BE2C (cell line): ENCODE measurements around the gene RSPH4A.
A peak's percentile ranks its signal among the peaks of the same experiment; 100 is the strongest.

Source experiments
- DNase-seq: peaks from one replicate; pipeline ENCODE4 v3.0.0-alpha.2; 2020
- H3K27me3 ChIP-seq: fragments of 250-450 bp; sonication (Bioruptor Pico); 2 replicates; pipeline ENCODE4 v1.5.1; 2020; ENCODE audit warnings: mild to moderate bottlenecking
- H3K36me3 ChIP-seq: fragments of 250-450 bp; sonication (Bioruptor Pico); 2 replicates; pipeline ENCODE4 v1.5.1; 2020; ENCODE audit warnings: mild to moderate bottlenecking
- H3K4me1 ChIP-seq: fragments of 250-450 bp; sonication (Bioruptor Pico); 2 replicates; pipeline ENCODE4 v1.5.1; 2020
- H3K4me3 ChIP-seq: 2 replicates; pipeline ENCODE4 v1.5.1; 2011; ENCODE audit warnings: low read depth, low read length
- H3K9me3 ChIP-seq: fragments of 250-450 bp; sonication (Bioruptor Pico); 2 replicates; pipeline ENCODE4 v1.5.1; 2020
- CTCF ChIP-seq: IDR thresholded peaks from 2 replicates; pipeline ENCODE4 v1.5.1; 2012; ENCODE audit warnings: mild to moderate bottlenecking, low read depth, low read length

RSPH4A gene

DNA sequence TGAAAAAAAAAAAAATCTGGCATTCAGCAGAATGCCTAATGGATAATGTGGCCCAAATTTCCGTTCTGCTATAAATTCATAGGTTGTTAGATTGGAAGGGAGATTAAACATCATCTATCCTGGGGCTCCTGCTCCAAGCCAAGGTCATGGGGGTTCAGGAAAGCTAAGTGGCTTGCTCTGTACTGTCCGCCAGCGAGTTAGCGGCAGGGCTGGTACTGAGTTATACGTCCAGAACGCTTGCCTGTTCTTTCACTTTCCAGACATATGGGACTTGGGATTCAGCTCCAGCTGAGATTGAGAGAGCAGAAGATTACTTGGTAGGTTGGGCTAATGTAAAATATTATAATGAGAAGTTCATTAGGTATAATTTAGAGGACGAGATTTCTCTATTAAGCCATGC lies 44.1 kb upstream of the RSPH4A start:
- H3K4me3 ChIP-seq, result peak overlapping the region; percentile 98
- peak; percentile 34 for DNase-seq
- H3K27me3 ChIP-seq, result no peaks in the 10 kb centered on the region
- no peak for TF ChIP-seq CTCF
- H3K36me3 ChIP-seq, result peaks cover 21% of the 10 kb centered on the region
- no peaks in the 10 kb centered on the region; the same call in 1 of the 2 replicates for H3K4me1 ChIP-seq
- H3K9me3 ChIP-seq, result no peaks in the 10 kb centered on the region

- Histone ChIP-seq H3K4me1 (no peaks in the 10 kb centered on the region; the same call in 1 of the 2 replicates), H3K4me3 (no peak overlapping the region), H3K36me3 (peaks cover 28% of the 10 kb centered on the region), H3K9me3 (no peaks in the 10 kb centered on the region), H3K27me3 (no peaks in the 10 kb centered on the region)
- TF ChIP-seq CTCF, result no peak
- no peak for DNase-seq
Measured at GRCh38 chr6:116575227-116575626, 41.1 kb upstream of the RSPH4A start.

DNA sequence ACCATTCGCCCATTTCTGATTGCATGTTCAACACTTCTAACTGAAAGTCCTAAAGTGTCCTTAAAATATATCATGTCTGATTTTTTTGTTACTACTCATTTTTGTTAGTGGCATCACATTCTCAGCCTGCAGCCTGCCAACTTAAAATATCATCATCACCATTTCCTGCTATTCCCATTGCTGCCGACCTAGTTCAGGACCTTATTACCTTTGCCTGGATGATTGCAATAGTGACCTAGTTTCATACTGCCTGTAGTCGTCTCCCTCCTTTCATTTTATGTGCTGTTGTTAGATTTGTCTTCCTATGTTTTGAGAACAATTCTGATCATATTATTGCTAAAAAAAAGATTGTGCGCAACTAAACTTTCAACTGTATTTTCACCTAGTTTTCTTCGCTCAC lies 38.8 kb upstream of the RSPH4A start:
- Histone ChIP-seq H3K9me3 (no peaks in the 10 kb centered on the region), H3K4me3 (no peak overlapping the region), H3K4me1 (no peaks in the 10 kb centered on the region; the same call in 1 of the 2 replicates), H3K27me3 (no peaks in the 10 kb centered on the region), H3K36me3 (peaks cover 38% of the 10 kb centered on the region)
- TF ChIP-seq CTCF, result no peak
- DNase-seq, result no peak

DNA sequence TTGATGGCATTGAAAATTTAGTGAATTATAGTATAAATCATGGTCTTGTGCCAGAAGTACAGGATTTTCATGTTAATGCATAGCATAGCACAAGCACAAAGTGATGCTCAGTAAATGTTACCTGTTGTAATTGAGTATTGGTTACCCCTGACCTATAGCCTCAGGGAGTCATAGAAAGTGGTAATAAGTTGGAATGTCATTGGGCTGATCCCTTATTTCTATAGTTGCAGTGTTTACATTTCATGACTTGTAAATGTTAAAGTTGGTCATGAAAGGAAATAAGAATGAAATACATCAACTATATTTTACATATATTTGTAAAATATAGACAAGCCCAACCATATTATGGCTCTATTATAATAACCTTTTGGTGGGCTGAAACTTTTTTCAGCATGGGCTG lies 37.9 kb upstream of the RSPH4A start:
- TF ChIP-seq CTCF, result no peak
- no peaks in the 10 kb centered on the region; the same call in 1 of the 2 replicates for H3K4me1 ChIP-seq
- no peaks in the 10 kb centered on the region for H3K27me3 ChIP-seq
- H3K9me3 ChIP-seq, result no peaks in the 10 kb centered on the region
- H3K4me3 ChIP-seq, result no peak overlapping the region
- peaks cover 41% of the 10 kb centered on the region for H3K36me3 ChIP-seq
- no peak for DNase-seq

GRCh38 chr6:116579143-116579542 lies 37.1 kb upstream of the RSPH4A start:
- DNase-seq, result no peak
- Histone ChIP-seq H3K36me3 (peaks cover 45% of the 10 kb centered on the region), H3K4me1 (no peaks in the 10 kb centered on the region; the same call in 1 of the 2 replicates), H3K9me3 (no peaks in the 10 kb centered on the region), H3K27me3 (no peaks in the 10 kb centered on the region), H3K4me3 (no peak overlapping the region)
- TF ChIP-seq CTCF, result no peak

GRCh38 chr6:116580198-116580597 lies 36.1 kb upstream of the RSPH4A start:
- Histone ChIP-seq H3K36me3 (peaks cover 48% of the 10 kb centered on the region), H3K9me3 (no peaks in the 10 kb centered on the region), H3K4me3 (no peak overlapping the region), H3K4me1 (no peaks in the 10 kb centered on the region; the same call in 1 of the 2 replicates), H3K27me3 (no peaks in the 10 kb centered on the region)
- TF ChIP-seq CTCF, result no peak
- DNase-seq, result no peak
